Ectodermal cell (in vitro differentiated cells): ENCODE measurements around the gene GOLGA8N. TPM values are rescaled to one million over a fixed set of nuclear protein-coding genes. Genes with fewer than 3 reads are reported as not detected.
"Not testable (repeated sequence)": the region's sequence is repeated elsewhere in the genome, so short reads cannot be mapped to it uniquely, and the experiment has no call there.

ENCODE experiments used
- H3K27ac ChIP-seq: 2 replicates; pipeline ENCODE4 v1.7.0; 2013; ENCODE audit warnings: mild to moderate bottlenecking, low read depth, low read length; ENCODE audit not compliant: insufficient read depth, poor library complexity, severe bottlenecking
- H3K27me3 ChIP-seq: 2 replicates; pipeline ENCODE4 v1.7.0; 2013; ENCODE audit warnings: mild to moderate bottlenecking, low read length; ENCODE audit not compliant: insufficient read depth, control insufficient read depth, poor library complexity, severe bottlenecking
- H3K36me3 ChIP-seq: one replicate; pipeline ENCODE4 v1.7.0; 2013; ENCODE audit warnings: low read length; ENCODE audit not compliant: control insufficient read depth, insufficient read depth
- H3K4me1 ChIP-seq: one replicate; pipeline ENCODE4 v1.7.0; 2013; ENCODE audit warnings: low read length; ENCODE audit not compliant: control insufficient read depth, insufficient read depth
- H3K4me3 ChIP-seq: 2 replicates; pipeline ENCODE4 v1.7.0; 2013; ENCODE audit warnings: low read depth, low read length, control low read depth; ENCODE audit not compliant: insufficient read depth
- H3K9me3 ChIP-seq: 2 replicates; pipeline ENCODE4 v1.7.0; 2013; ENCODE audit warnings: mild to moderate bottlenecking, low read length, moderate library complexity; ENCODE audit not compliant: control insufficient read depth
- whole genome bisulfite sequencing, 2 experiments: methylation state at CpG; one replicate each; pipeline ENCODE4 v1.1.7; 2013; ENCODE audit warnings: missing lambda C conversion rate in 2 of 2; 5-methylcytosine and 5-hydroxymethylcytosine counted together
- polyA plus RNA-seq, 4 experiments: library from polyadenylated mRNA; stranded (reverse); fragments of 50-300 nt; gene quantifications; one replicate each; pipeline ENCODE4 v1.2.3, GENCODE V29; 2013

Gene GOLGA8N
- polyA plus RNA-seq (2013, experiment 1 of 4), result 0.17 TPM
- polyA plus RNA-seq (2013, experiment 2 of 4), result 0.14 TPM
- 0.27 TPM for polyA plus RNA-seq (2013, experiment 3 of 4)
- polyA plus RNA-seq (2013, experiment 4 of 4), result 0.24 TPM

GRCh38 chr15:32593151-32593550, at the start of gene GOLGA8N:
Gene GOLGA8N, plus strand, starts transcription at chr15:32593456.
- not testable (repeated sequence) for H3K4me1 ChIP-seq, H3K4me3 ChIP-seq, H3K36me3 ChIP-seq, H3K27me3 ChIP-seq, H3K9me3 ChIP-seq, H3K27ac ChIP-seq
- WGBS, 2 experiments, result no CpG with 5 or more reads among the region's 8 CpGs

GRCh38 chr15:32543456-32543855, 49.8 kb upstream of the GOLGA8N start:
- not testable (repeated sequence) for H3K36me3 ChIP-seq, H3K27me3 ChIP-seq, H3K9me3 ChIP-seq, H3K4me3 ChIP-seq, H3K27ac ChIP-seq, H3K4me1 ChIP-seq
- WGBS, 2 experiments, result no CpG with 5 or more reads among the region's 1 CpG

DNA sequence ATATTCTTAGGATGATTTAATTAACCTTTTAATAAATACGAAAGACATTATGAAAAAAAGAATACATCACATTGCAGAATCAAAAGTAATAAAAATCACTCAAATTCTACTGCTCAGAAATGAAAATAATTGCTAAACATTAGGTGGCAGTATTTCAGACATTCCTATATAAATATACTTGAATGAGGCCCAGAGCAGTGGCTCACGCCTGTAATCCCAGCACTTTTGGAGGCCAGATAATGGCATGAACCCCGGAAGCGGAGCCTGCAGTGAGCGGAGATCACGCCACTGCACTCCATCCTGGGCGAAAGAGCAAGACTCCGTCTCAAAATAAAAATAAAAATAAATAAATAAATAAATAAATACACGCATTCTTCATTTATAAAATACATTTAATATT, 48.1 kb upstream of the GOLGA8N start:
- not testable (repeated sequence) for H3K27me3 ChIP-seq, H3K27ac ChIP-seq, H3K9me3 ChIP-seq, H3K36me3 ChIP-seq, H3K4me3 ChIP-seq, H3K4me1 ChIP-seq
- no CpG with 5 or more reads among the region's 9 CpGs for WGBS, 2 experiments

DNA sequence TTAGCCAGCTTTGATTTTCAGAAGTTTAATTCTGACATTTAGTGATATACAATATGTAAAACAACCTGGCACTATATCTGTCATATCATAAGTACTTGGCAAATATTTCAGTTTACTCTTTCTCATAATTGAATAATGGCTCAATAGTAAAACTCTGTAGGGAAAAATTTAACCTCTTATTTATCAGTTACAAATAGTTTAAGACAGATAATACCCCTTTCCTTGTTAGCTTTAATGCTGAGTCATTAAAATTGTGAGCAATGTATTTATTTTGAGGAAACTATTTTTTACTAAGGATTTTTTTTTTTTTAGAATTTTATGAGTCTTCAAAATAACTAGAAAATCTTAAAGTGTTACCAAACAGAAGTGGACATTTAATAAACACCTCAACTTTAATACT, 38.7 kb upstream of the GOLGA8N start:
- not testable (repeated sequence) for H3K27me3 ChIP-seq, H3K9me3 ChIP-seq, H3K4me3 ChIP-seq, H3K4me1 ChIP-seq, H3K27ac ChIP-seq, H3K36me3 ChIP-seq

DNA sequence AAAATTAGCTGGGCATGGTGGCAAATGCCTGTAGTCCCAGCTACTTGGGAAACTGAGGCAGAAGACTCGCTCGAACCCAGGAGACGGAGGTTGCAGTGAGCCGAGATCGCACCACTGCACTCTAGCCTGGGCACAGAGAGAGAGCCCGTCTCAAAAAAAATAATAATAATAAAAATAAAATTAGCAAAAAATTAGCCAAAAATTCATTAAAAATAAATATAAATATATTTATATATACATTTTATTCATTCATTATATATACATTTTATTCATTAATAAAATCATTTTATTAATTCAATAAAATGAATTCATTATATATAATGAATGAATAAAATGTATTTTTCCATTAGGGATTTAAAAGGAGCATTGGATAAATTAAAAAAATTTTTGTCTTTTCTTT, 31.1 kb upstream of the GOLGA8N start:
- H3K9me3 ChIP-seq, H3K27me3 ChIP-seq, H3K27ac ChIP-seq, H3K36me3 ChIP-seq, H3K4me1 ChIP-seq, H3K4me3 ChIP-seq: not testable (repeated sequence)
- WGBS, 2 experiments, result 56 to 67% methylated on average over 3 of the region's 6 CpGs

GRCh38 chr15:32568988-32569387, 24.3 kb upstream of the GOLGA8N start:
- no CpG with 5 or more reads among the region's 3 CpGs for WGBS, 2 experiments
- not testable (repeated sequence) for H3K9me3 ChIP-seq, H3K36me3 ChIP-seq, H3K4me3 ChIP-seq, H3K27ac ChIP-seq, H3K27me3 ChIP-seq, H3K4me1 ChIP-seq

DNA sequence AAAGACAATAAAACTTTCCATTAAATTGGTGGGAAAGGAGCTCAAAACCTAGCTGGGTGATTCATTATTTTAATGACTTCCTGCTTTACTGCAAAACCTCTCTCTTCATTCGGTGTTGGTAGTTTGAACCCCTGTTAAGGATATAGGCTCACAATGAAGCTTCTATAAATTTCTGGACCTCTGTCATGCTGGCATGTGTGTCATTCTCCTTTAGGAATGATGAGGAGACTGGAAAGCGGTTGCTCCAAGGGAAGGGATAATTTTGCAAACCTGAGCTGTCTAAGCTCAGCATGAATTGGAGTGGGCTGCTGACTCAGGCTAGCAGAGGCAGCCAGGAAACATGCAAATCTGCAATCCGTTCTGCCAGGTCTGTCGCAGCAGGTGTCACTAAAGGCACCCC, 14.8 kb upstream of the GOLGA8N start:
- H3K9me3 ChIP-seq, H3K27me3 ChIP-seq, H3K27ac ChIP-seq, H3K4me1 ChIP-seq, H3K4me3 ChIP-seq, H3K36me3 ChIP-seq: not testable (repeated sequence)
- WGBS, 2 experiments, result 20% methylated on average over 1 of the region's 4 CpGs; no CpG with 5 or more reads in 1 of the 2 experiments

DNA sequence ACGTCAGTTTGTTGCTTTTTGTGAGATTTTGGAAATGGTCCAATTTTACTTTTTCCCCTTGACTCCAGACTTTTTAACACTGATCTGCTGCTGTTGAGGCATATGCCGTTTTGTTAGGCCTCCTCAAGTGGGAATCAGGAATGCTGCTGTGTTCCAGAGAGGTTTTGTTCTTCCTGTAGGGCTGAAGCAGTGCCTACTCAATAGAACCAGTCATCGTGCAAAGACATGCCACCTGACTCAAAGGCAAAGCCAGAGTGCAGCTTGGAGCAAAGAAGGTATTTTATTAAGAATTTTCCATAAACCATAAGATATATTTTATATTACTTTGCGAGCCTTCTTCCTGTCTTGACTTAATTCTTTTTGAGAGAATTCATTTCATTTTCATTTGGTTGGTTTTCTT, 7.4 kb upstream of the GOLGA8N start:
- not testable (repeated sequence) for H3K4me1 ChIP-seq, H3K27me3 ChIP-seq, H3K27ac ChIP-seq, H3K36me3 ChIP-seq, H3K4me3 ChIP-seq, H3K9me3 ChIP-seq
- WGBS, 2 experiments, result 89 to 91% methylated on average over 1 to 2 of the region's 4 CpGs

- 96 to 100% methylated on average over 2 of the region's 2 CpGs for WGBS, 2 experiments
- not testable (repeated sequence) for H3K4me1 ChIP-seq, H3K36me3 ChIP-seq, H3K9me3 ChIP-seq, H3K27ac ChIP-seq, H3K4me3 ChIP-seq, H3K27me3 ChIP-seq
Measured at GRCh38 chr15:32609518-32609917, 16.3 kb downstream of the GOLGA8N start.

- not testable (repeated sequence) for H3K27me3 ChIP-seq, H3K36me3 ChIP-seq, H3K9me3 ChIP-seq, H3K4me1 ChIP-seq, H3K4me3 ChIP-seq, H3K27ac ChIP-seq
- WGBS, 2 experiments, result 0% methylated on average over 1 of the region's 3 CpGs
Measured at GRCh38 chr15:32610719-32611118, 17.5 kb downstream of the GOLGA8N start.

GRCh38 chr15:32614712-32615050, 21.4 kb downstream of the GOLGA8N start:
- H3K4me3 ChIP-seq, result peak overlapping the region; percentile 58
- H3K27ac ChIP-seq, result peak overlapping the region; percentile 82
- 0% methylated on average over 12 of the region's 16 CpGs for WGBS, 2 experiments

More at GRCh38 chr15:32614712-32615050, 21.4 kb downstream of the GOLGA8N start:
- not testable (repeated sequence) for H3K36me3 ChIP-seq, H3K4me1 ChIP-seq, H3K9me3 ChIP-seq, H3K27me3 ChIP-seq
